Measurements from ENCODE around the gene DNAH14.
"Not testable (repeated sequence)": the region's sequence is repeated elsewhere in the genome, so short reads cannot be mapped to it uniquely, and the experiment has no call there.

Gene DNAH14

DNA sequence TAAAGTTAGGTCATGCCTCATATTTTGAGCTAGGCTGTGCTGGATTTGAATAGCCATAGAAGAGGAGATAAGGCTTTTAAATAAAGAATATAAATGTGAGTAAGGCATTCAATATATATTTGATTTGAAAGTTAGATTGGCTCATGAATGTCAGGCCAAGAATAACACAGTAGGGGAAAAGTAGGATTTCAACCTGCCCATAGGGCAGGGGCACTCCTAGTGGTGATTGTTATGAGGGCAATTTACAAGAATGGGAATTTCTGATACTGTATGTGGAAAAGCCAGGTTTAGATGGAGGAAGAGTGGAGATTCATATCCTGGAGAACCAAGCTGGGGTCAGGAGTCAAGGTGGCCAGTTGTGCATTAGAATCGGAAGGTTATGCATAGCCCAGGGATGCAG is 74.9 kb downstream of the DNAH14 start:
- no peak for DNase-seq

DNA sequence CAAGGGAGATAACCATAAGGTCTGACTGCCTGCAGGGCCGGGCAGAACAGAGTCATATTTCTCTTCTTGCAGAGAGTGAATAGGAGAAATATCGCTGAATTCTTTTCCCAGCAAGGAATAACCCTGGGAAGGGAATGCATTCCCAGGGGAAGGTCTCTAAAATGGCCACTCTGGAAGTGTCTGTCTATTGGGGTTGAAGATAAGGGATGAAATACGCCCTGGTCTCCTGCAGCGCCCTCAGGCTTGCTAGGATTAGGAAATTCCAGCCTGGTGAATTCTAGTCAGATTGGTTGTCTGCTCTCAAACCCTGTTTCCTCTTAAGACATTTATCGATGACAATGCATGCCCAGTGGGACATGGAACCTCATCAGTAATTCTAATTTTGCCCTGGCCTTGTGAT is 76.9 kb downstream of the DNAH14 start:
- DNase-seq = not testable (repeated sequence)

DNA sequence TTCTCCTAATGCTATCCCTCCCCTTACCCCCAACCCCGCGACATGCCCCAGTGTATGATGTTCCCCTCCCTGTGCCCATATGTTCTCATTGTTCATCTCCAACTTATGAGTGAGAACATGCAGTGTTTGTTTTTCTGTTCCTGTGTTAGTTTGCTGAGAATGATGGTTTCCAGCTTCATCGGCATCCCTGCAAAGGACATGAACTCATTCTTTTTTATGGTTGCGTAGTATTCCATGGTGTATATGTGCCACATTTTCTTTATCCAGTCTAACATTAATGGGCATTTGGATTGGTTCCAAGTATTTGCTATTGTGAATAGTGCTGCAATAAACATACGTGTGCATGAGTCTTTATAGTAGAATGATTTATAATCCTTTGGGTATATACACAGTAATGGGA is 78.6 kb downstream of the DNAH14 start:
- DNase-seq = not testable (repeated sequence)

DNA sequence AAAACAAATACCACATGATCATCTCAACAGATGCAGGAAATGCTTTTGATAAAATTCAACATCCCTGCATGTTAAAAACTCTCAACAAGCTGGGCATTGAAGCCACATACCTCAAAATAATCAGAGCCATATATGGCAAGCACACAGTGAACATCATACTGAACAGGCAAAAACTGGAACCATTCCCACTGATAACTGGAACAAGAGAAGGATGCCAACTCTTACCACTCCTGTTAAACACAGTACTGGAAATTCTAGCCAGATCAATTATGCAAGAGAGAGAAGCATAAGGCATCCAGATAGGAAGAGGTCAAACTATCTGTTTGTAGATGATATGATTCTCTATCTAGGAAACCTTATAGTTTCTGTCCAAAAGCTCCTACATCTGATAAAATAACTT is 91.6 kb downstream of the DNAH14 start:
- no peak for DNase-seq

DNA sequence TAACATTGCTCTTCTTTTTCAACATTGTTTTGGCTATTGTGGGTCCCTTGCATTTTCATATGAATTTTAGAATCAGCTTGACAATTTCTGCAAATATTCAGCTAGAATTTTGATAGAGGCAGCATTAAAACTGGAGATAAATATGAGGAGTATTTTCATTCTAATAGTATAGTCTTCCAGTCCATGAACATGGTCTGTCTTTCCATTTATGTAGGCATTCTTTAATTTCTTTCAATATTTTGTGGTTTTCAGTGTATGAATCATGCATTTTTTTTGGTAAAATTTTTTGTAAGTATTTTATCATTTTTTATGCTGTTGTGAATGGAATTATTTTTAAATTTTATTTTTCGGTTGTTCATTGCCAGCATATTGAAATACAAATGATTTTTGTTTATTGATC is 97.2 kb downstream of the DNAH14 start:
- no peak for DNase-seq

DNA sequence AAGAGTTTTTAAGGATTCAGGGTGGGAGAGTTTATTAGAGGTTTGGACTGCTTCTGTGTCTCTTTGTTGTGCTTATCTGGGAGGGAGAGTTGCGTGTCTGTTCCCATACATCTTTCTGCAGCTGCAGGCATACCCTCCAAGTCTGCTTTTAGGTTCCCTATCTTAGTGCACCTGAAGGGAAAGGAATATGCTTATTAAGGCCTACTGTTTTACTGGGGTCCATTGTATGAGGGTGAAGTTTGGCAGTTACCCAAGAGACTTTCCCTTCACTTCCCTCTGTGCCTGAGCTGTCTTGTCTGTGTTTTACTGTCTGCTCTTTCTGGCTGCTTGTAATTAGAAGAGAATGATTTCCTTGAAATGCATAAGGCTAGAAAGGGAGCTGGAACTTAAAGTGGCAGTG is 107.0 kb downstream of the DNAH14 start:
- DNase-seq = not testable (repeated sequence)

DNA sequence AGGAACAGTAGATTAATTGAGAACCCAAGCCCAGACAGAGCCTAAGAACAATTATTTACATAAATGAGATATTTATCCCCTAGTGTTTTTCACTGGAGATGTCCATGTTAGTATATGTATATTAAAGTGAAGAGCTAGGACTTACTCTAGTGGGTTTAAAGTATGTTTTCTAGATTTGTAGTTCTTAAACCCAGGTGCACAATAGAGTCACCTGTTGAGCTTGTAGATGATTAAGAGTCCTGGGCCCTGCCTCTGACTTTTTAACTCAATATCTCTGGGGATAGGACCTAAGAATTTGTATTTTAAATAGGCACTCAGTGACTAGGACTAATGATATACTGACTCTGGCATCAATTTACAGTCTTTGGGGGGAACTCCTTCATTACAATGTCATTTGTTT is 112.8 kb downstream of the DNAH14 start:
- DNase-seq = no peak

DNA sequence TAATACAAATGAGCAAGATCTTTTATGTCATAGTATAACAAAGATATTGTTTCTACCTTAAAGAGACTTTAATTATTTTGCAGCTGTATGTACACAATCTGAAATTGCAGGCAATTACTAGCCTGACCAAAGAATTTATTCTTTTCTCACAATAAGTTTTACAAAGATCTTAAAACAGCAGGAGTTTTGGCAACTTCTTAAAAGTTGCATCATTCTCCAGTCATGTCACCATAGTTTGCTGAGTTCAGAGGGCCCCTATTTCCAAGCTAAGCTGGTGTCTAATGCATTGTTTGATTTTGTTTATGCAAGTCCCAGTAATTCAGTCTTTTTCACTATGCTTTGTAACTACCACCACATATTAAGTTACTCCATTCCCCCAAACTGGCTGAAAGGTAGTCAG is 114.8 kb downstream of the DNAH14 start:
- no peak for DNase-seq

DNA sequence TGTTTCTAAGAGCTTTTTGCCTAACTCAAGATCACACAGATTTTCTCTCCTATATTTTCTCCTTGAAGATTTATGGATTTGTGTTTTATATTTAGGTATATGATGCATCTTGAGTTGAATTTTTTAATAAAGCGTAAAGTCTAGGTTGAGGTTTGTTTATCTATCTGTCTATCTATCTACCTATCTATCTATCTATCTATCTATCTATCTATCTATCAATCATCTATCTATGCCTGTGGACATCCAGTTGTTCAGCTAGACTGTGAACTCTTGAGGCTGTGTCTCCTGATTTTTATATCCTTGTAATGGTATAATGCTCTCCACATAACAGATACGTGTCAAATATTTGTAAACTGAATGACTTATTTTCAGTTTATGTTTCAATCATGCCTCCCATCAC is 120.1 kb downstream of the DNAH14 start:
- DNase-seq = no peak

DNA sequence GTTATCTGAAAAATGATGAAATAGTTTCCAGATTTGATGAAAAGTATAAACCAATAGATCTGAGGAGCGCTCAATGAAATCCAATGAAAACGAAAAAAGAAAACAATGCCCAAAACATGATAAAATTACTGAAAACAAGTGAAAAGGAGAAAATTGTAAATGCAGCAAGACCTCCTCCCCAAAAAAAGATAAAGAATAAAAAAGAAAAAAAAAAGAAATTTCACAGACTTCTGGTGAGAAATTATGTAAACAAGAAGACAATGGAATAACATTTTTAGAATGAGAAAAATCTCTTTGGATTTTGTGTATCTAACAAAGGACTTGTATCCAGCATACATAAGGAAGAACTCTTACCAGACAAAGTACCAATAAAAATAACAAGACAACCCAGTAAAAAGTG is 134.2 kb downstream of the DNAH14 start:
- no peak for DNase-seq

DNA sequence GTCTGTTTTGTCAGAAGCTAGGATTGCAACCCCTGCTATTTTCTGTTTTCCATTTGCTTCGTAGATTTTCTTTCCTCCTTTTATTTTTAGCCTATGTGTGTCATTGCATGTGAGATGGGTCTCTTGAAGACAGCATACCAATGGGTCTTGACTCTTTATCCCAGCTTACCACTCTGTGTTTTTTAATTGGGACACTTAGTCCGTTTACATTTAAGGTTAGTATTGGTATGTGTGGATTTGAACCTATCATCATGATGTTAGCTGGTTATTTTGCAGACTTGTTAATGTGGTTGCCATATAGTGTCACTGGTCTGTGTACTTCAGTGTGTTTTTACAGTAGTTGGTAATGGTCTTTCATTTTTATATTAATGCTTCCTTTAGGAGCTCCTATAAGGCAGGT is 141.5 kb downstream of the DNAH14 start:
- no peak for DNase-seq

DNA sequence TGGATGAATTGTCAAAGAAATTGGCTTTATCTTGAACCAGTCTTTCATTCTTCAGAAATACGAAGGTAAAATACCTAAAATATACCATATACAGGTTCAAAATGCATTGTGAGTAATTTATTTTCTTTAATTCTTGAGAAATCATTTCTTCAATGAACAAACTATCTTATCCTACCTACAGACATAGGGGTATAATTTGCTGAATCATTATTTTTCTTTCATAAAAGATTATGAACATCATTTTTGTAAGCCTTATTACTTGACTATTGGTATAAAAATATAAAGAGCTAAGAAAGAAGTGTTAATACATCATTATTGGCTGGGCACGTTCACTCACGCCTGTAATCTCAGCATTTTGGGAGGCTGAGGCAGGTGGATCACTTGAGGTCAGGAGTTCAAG is 167.7 kb downstream of the DNAH14 start:
- no peak for DNase-seq

DNA sequence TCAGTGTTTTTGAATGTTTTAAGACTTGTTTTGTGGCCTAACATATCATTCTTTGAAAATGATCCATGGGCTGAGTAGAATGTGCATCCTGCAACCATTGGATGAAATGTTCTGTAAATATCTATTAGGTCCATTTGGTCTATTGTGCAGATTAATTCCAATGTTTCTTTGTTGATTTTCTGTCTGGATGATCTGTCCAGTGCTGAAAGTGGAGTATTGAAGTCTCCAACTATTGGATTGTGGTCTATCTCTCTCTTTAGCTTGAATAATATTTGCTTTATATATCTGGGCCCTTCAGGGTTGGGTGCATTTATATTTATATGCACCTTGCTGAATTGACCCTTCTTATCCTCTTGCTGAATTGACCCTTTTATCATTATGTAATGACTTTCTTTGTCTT is 181.5 kb downstream of the DNAH14 start:
- DNase-seq = no peak

DNA sequence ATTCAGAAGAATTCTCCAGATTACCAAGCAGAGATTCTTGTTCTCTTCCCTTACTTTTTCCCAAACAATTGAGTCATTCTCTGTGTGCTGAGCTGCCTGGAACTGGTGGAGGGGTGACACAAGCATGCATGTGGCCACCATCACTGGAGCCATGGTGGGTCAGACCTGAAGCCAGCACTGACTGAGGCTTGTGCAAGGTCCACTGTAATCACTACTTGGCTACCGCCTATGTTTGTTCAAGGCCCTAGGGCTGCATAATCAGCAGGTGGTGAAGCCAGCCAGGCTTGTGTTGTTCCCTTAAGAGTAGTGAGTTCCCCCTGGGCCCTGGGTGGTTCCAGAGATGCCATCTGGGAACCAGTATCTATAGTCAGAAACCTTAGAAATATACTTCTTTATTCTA is 183.8 kb downstream of the DNAH14 start:
- DNase-seq = no peak

DNA sequence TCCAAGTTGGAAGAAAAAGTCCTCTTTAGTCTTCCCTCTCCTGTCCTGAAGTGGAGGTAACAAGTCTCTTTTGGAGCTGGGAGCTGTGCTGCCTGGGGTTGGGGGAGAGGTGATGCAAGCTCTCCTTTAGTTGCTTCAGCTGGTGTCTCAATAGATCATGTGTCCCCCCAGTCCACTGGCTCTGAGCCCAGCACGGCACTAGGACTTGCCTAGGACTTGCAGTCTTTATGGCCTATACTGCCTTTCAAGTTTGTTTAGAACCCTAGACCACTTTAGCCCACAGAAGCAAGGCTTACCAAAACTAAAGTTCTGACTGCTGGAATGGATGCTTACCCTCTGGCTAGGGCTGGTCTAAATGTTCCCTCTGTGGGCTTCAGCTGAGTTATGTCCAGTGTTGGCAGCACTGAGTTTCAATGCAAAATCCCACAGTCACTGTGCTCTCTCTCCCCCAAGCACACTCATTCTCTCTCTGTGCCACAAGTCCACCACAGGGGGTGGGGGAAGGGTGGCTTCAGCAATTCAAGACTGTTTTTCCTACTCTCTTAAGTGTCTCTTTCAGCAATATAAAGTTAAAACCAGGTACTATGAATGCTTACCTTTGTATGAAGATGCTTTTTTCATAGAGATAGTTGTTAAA is 185.0 kb downstream of the DNAH14 start:
- DNase-seq = no peak

DNA sequence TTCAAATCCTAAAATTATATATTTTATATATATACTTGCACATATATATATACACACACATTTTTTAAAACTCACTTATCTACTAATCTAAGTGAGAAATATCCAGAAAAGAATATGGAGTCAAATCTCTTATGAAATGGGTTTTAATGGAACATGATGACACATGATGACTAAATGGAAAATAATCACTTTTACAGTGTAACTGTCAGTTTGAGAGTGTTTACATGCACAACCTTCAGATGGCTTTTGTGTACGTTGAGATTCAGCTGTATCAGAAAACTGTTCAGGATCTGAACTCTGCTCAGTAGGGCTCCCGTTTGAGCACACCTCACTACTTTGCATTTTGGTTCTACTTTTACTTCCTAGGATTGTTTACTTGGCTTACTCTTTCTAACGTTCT is 189.8 kb downstream of the DNAH14 start:
- no peak for DNase-seq

DNA sequence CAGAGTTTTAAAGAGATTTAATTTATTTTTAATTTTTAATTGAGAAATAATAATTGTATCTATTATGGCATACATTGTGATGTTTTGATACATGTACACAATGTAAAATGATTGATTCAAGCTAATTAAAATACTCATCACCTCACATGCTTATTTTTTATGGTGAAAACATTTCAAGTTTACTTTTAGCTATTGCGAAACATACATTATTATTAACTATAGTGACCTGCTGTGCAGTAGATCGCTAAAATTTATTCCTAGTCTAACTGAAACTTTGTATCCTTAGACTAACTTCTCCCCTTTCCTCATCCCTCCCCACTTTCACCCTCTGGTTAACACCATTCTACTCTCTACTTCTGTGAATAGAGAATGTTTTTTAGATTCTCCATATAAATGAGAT is 191.6 kb downstream of the DNAH14 start:
- no peak for DNase-seq

DNA sequence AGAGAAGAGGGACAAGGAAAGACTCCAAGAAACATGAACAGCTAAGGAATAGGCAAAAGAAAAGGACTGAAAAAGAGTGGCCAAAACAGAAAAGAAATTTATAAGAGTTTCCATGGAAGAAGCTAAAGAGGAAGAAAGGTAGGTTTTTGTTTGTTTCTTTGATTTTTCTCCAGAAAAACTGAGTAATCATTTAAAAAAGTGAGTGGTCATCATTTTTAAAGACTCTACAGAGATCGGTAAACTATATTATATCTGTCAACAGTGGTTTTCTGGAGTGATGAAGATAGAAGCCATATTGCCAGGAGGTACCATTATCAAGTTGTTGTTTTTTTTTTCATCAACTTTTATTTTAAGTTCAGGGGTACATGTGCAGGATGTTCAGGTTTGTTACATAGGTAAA is 202.4 kb downstream of the DNAH14 start:
- DNase-seq = no peak

DNA sequence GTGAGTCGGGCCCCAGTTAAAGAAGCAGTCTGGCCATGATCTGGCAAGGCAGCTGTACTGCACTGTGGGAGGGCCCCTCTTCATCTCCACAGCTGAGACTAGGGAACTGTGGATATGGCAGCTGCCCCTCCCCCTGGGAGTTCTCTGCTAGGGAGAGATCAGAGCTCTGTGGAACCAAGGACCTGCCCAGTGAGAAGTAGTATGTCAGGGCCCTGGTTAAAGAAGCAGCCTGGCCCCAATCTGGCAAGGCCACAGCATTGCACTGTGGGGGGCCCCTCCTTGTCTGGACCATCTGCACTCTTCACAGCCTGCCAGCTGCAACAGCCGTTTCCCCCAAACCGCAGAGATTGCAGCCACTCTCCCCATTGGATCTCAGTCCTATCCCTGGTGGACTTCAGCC is 208.5 kb downstream of the DNAH14 start:
- DNase-seq = no peak

DNA sequence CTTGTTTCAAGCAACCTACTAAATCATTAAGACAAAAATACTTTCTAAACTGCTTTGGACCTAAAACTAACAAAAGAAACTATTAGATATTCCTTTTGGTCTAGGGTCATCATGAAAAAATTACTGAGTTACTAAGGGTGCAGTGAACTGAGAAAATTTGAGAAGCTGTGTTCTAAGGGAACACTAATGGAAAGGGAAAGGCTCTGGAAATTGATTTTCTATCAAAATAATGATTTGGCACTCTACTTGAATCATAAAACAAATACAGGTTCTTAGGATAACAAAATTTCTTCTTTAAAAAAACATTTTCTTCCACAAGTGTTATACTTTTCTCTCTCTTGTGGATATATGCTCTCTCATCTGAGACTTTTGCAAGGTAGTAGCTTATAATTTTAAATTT is 213.5 kb downstream of the DNAH14 start:
- no peak for DNase-seq

DNA sequence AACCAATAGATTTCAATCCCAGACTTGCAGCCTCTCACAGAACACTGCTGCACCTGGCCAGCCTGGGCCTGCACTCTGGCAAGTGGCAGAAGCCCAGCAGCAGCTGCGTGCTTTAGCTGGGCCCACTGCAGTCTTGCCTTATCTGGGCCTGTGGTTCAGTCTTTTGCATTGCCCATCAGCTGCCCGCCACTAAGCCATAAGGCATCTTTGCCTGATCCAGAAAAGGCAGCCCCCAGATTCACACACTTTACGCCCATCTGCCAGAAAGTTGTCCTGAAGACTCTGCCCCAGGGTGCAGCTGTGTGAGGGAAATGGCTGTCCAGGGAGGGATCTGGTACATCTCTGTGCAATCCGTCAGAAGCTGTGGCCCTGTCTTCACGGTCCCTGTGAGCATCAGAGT is 217.0 kb downstream of the DNAH14 start:
- DNase-seq = no peak

DNA sequence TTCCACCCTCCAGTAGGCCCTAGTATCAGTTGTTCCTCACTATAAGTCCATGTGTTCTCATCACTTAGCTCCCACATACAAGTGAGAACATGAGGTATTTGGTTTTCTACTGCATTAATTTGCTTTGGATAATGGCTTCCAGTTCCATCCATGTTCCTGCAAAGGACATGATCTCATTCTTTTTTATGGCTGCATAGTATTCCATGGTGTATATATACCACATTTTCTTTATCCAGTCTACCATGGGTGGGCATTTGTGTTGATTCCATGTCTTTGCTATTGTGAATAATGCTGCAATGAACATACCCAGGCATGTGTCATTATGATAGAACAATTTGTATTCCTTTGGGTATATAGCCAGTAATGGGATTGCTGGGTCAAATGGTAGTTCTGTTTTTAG is 218.3 kb downstream of the DNAH14 start:
- DNase-seq = not testable (repeated sequence)

DNA sequence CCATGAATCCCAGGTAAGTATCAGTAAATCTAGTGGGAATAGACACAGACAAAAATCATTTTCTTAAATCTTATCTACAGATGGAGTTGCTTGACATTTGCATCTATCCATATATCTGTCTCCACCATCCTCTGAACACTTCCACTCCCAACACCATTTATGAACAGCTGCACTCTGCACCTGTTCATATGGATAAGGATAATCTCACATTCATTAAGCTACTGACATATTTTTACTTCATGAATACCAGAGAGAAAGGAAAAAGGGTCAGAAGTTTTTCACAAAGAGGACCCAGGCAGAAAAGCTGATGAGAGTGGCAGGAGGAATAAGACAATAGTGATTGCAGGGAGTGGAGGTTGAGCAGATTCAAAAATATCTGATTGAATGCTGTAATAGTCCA is 222.6 kb downstream of the DNAH14 start:
- no peak for DNase-seq

DNA sequence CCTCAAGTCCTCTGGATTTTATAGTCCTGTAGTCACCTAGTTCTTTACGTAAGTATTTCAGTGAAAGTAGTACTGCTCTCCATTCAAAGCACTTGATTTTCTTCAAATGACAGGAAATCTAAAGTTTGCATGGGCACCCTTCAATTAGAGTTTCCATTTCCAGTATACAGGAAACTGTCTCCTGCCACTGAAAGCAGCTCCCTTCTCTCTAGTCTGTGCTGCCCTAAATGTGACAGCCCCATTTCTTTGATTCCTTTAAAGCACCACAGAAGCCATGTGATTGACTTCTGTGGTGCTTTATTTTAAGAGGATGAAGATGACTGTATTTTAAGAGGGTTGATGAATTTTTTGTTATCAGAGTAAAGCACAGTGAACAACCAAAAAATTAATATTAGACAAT is 226.1 kb downstream of the DNAH14 start:
- DNase-seq = no peak

DNA sequence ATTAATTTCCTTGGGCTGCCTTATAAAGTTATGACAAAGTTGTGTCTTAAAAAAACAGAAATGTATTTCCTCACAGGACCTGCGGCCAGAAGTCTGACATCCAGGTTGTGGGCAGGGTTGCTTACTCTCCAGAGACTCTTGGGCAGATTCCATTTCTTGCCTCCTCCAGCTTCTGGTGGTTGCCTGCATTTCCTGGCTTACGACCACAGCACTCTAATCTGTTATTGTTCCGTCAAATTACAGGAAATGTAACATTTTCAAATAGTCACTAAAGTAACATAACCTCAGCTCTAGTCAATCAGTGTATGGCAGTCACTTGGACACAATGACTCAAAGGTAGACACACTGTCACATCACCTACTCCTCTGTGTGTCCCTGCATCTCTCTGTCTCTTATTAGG is 226.8 kb downstream of the DNAH14 start:
- DNase-seq = no peak

DNA sequence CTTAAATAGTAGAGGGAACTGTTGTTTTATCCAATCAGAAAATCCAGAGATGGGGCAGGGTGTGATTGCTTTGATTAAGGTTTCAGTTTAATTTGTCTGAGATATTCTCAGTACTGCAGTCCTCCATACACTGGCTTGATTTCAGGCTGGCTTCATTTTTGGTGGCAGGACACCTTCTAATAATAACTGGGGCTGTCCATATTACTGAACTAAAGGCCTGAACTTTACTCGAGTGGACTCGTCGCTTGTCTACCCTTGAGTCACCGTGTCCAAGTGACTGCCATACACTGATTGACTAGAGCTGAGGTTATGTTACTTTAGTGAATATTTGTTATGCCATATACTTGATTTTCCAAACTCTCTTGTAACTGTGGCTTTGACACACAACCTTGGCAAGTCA is 228.8 kb downstream of the DNAH14 start:
- DNase-seq = no peak

Measured in stimulated activated CD4-positive, alpha-beta T cell treated with anti-CD3 and anti-CD28 coated beads, Interleukin-4, amount 100 ng/mL, for 1 hour (primary cell).